ENCODE data around the gene RGS7. TPM values are rescaled to one million over a fixed set of nuclear protein-coding genes. Genes with fewer than 3 reads are reported as not detected.

The RGS7 gene
- total and polyA plus RNA-seq, 7 experiments from 2014 or later: not detected

DNA sequence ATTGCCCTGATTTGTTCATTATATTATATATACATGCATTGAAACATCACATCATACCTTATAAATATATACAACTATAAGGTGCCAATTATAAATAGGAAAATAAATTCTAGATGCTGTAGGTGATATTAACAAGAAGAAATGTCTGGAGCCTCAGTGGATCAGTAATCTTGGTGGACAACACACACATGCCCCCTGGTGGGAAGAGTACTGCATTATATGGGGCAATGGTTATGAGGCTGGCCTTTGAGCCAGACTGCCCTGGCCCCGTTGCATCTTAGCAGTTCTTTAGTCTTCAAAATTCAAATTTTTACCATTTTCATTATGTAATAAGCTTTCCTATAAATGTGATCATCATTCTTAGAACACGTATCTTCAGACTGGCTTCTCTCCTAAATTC, 410.1 kb downstream of the RGS7 start:
- Mint-ChIP-seq H3K27me3 (peaks cover 0 to 4% (median 0%) of the 10 kb centered on the region in 5 donors), H3K27ac (no peak overlapping the region), H3K4me3 (no peak overlapping the region), H3K4me1 (no peaks in the 10 kb centered on the region), H3K9me3 (peaks cover 0 to 6% (median 0%) of the 10 kb centered on the region in 11 donors), H3K36me3 (no peaks in the 10 kb centered on the region)
- H3K27me3 ChIP-seq (ENCODE audit: control insufficient read depth in 2 of 2, insufficient read depth in 2 of 2, low read length in 2 of 2): no peaks in the 10 kb centered on the region
- no peak overlapping the region for H3K4me3 ChIP-seq (ENCODE audit: low read length)
- intact Hi-C loops (cut with micrococcal nuclease): loop anchor here in 1 of 2 donors (10.0 kb wide), 1 partner anchor 492 kb away; no protein-coding TSS in a partner anchor
- H3K4me1 ChIP-seq (ENCODE audit: control insufficient read depth in 2 of 2, insufficient read depth in 2 of 2, low read length in 2 of 2): no peaks in the 10 kb centered on the region
- CTCF ChIA-PET: no interaction called here
- no peaks in the 10 kb centered on the region for H3K9me3 ChIP-seq (ENCODE audit: control insufficient read depth in 2 of 3, low read length in 3 of 3)
- POLR2A ChIA-PET: no interaction called here
- H3K27ac ChIP-seq (ENCODE audit: low read depth, low read length): no peak overlapping the region
- ATAC-seq: no peak
- no peaks in the 10 kb centered on the region for H3K36me3 ChIP-seq (ENCODE audit: control insufficient read depth in 2 of 3, insufficient read depth in 3 of 3, low read length in 3 of 3)
- DNase-seq: no peak

DNA sequence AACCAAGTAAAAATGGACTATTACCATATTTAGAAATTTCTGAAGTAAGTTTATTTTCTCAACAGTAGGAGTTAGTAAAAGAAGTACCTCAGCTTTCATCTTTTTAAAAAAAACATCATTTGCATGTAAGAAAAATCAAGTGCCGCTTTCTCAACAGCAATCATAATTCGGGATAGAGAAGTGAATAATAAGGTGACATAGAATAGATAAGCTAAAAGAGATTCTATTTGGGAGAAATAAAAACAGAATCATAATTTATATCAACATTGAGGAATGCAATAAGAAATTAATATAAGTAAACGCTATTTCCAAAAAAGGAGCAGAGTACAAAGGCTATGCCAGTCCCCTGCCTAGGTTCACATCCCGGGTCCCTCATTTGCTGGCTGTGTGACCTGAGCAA, 414.1 kb downstream of the RGS7 start:
- Mint-ChIP-seq H3K9me3 (peaks cover 2 to 12% (median 5%) of the 10 kb centered on the region in 11 donors), H3K36me3 (no peaks in the 10 kb centered on the region), H3K27me3 (no peaks in the 10 kb centered on the region), H3K27ac (no peak overlapping the region), H3K4me1 (no peaks in the 10 kb centered on the region), H3K4me3 (no peak overlapping the region)
- no peak overlapping the region for H3K4me3 ChIP-seq (ENCODE audit: low read length)
- no peaks in the 10 kb centered on the region for H3K36me3 ChIP-seq (ENCODE audit: control insufficient read depth in 2 of 3, insufficient read depth in 3 of 3, low read length in 3 of 3)
- H3K27ac ChIP-seq (ENCODE audit: low read depth, low read length): no peak overlapping the region
- POLR2A ChIA-PET: no interaction called here
- H3K27me3 ChIP-seq (ENCODE audit: control insufficient read depth in 2 of 2, insufficient read depth in 2 of 2, low read length in 2 of 2): no peaks in the 10 kb centered on the region
- CTCF ChIA-PET: no interaction called here
- no peaks in the 10 kb centered on the region for H3K4me1 ChIP-seq (ENCODE audit: control insufficient read depth in 2 of 2, insufficient read depth in 2 of 2, low read length in 2 of 2)
- intact Hi-C loops (cut with micrococcal nuclease): loop anchor here in 1 of 2 donors (10.0 kb wide), 1 partner anchor 488 kb away; no protein-coding TSS in a partner anchor
- no peaks in the 10 kb centered on the region for H3K9me3 ChIP-seq (ENCODE audit: control insufficient read depth in 2 of 3, low read length in 3 of 3)
- ATAC-seq: no peak
- no peak for DNase-seq

DNA sequence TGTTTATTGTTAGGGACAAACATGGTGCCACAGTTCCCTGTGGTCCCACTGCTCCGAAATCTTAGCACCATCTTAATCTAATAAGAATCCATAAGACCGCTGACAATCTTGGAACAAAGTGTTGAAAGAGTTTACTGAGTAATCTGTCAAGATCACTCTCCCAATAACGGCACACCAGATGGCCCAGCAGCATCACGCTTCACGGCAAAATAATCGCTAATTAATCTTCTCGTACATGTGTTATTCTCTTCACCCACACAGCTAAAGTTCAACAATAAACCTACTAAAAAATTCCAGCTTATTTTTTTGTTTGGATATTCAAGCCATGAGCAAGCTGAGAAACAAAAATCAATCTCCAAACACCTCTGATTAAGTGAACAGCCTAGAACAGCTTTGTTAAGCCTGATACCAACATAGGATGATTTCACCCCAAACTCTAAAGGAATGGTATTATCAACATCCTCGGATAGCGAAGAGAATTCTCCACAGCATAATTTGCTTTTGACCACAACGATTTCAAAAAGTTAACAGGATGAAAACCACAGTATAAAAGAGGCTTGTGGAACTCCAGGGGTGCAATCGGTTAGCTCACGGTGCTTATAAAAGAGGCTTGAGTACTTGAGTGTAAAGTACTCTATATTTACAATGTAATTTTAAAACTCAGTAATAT, 415.2 kb downstream of the RGS7 start:
- H3K27me3 Mint-ChIP-seq: no peaks in the 10 kb centered on the region
- no peak overlapping the region for H3K4me3 ChIP-seq (ENCODE audit: low read length)
- H3K27me3 ChIP-seq (ENCODE audit: control insufficient read depth in 2 of 2, insufficient read depth in 2 of 2, low read length in 2 of 2): no peaks in the 10 kb centered on the region
- ChIA-PET CTCF (no interaction called here), POLR2A (no interaction called here)
- H3K36me3 ChIP-seq (ENCODE audit: control insufficient read depth in 2 of 3, insufficient read depth in 3 of 3, low read length in 3 of 3): no peaks in the 10 kb centered on the region
- H3K36me3 Mint-ChIP-seq: peaks cover 0 to 8% (median 0%) of the 10 kb centered on the region in 5 donors
- H3K4me1 ChIP-seq (ENCODE audit: control insufficient read depth in 2 of 2, insufficient read depth in 2 of 2, low read length in 2 of 2): no peaks in the 10 kb centered on the region
- H3K9me3 ChIP-seq (ENCODE audit: control insufficient read depth in 2 of 3, low read length in 3 of 3): peaks cover 0 to 5% (median 0%) of the 10 kb centered on the region in 3 experiments
- no peaks in the 10 kb centered on the region for H3K4me1 Mint-ChIP-seq
- H3K27ac ChIP-seq (ENCODE audit: low read depth, low read length): no peak overlapping the region
- no peak overlapping the region for H3K4me3 Mint-ChIP-seq
- no peak overlapping the region for H3K27ac Mint-ChIP-seq
- DNase-seq: no peak
- ATAC-seq: no peak
- intact Hi-C loops (cut with micrococcal nuclease): loop anchor here in 1 of 2 donors (10.0 kb wide), 1 partner anchor 487 kb away; no protein-coding TSS in a partner anchor
- H3K9me3 Mint-ChIP-seq: peaks cover 3 to 23% (median 12%) of the 10 kb centered on the region in 11 donors

DNA sequence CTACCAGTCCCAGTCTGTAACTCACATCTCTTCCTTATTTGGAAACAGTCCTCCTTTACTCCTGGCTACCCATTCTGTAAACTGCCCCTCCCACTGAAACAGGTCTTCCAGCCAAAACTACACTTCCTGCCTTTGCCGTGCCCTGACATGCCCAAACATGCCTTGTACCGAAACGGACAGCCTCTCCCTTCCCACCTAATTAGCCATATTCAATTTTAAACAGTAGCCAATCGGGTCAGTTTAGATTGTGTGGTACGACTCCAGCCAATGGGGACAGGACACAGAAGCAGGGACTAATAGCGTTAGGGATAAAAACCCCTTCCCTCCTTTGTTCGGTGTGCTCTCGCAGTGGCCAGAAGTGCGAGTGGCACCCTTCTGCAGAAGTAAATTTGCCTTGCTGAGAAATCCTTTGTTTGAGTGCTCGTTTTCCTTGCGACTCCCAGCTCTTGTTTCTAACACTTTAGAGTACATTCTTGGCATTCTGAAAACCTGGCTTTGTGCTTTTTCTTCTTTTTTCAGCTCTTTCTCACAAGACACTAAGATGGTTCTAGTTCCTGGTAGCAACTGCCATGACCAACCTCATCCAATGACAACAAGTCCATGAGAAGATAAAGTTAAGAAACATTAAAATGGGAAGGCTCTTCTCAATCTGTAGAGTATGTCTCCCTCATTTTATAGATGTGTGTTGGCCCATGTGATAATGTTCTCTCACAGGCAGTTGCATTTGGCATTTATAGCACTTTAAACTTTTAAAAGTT, 419.9 kb downstream of the RGS7 start:
- no peak for ATAC-seq

DNA sequence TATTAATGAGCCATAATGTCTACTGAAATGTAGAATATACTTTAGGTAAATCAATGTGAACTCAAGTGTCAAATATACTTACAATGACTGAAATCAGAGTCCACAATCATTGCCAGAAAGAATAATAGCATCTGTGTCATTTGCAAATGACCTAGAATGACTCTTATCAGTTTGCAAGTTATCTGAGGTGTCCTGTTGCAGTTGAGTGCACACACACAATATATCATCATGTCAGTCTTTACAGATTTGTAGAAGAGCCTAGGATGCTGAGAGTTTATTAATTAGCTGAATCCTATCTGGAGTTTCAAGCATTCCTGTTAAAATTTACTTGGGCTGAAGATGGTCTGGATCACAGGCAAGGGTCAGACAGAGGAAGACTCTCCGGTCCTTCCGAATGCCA, 421.1 kb downstream of the RGS7 start:
- peaks cover 11 to 42% (median 15%) of the 10 kb centered on the region in 11 donors for H3K9me3 Mint-ChIP-seq
- no peaks in the 10 kb centered on the region for H3K27me3 Mint-ChIP-seq
- Histone ChIP-seq H3K4me3 (ENCODE audit: low read length) (no peak overlapping the region), H3K4me1 (ENCODE audit: control insufficient read depth in 2 of 2, insufficient read depth in 2 of 2, low read length in 2 of 2) (no peaks in the 10 kb centered on the region), H3K27ac (ENCODE audit: low read depth, low read length) (no peak overlapping the region), H3K36me3 (ENCODE audit: control insufficient read depth in 2 of 3, insufficient read depth in 3 of 3, low read length in 3 of 3) (no peaks in the 10 kb centered on the region), H3K9me3 (ENCODE audit: control insufficient read depth in 2 of 3, low read length in 3 of 3) (peaks cover 0 to 7% (median 0%) of the 10 kb centered on the region in 3 experiments), H3K27me3 (ENCODE audit: control insufficient read depth in 2 of 2, insufficient read depth in 2 of 2, low read length in 2 of 2) (no peaks in the 10 kb centered on the region)
- CTCF ChIA-PET: no interaction called here
- intact Hi-C loops (cut with micrococcal nuclease): no loop called here
- no peak overlapping the region for H3K27ac Mint-ChIP-seq
- H3K36me3 Mint-ChIP-seq: peaks cover 0 to 9% (median 0%) of the 10 kb centered on the region in 5 donors
- ATAC-seq: no peak
- no peak overlapping the region for H3K4me3 Mint-ChIP-seq
- POLR2A ChIA-PET: no interaction called here
- no peak for DNase-seq
- no peaks in the 10 kb centered on the region for H3K4me1 Mint-ChIP-seq

More for the DNA sequence above, 419.9 kb downstream of the RGS7 start:
- ChIA-PET POLR2A (no interaction called here), CTCF (no interaction called here)
- no peak overlapping the region for H3K27ac ChIP-seq (ENCODE audit: low read depth, low read length)
- peaks cover 0 to 7% (median 0%) of the 10 kb centered on the region in 3 experiments for H3K9me3 ChIP-seq (ENCODE audit: control insufficient read depth in 2 of 3, low read length in 3 of 3)
- no peaks in the 10 kb centered on the region for H3K4me1 Mint-ChIP-seq
- no peak for DNase-seq
- H3K36me3 ChIP-seq (ENCODE audit: control insufficient read depth in 2 of 3, insufficient read depth in 3 of 3, low read length in 3 of 3): no peaks in the 10 kb centered on the region
- H3K27ac Mint-ChIP-seq: no peak overlapping the region
- H3K36me3 Mint-ChIP-seq: peaks cover 0 to 9% (median 0%) of the 10 kb centered on the region in 5 donors
- no peaks in the 10 kb centered on the region for H3K27me3 Mint-ChIP-seq
- peaks cover 11 to 42% (median 15%) of the 10 kb centered on the region in 11 donors for H3K9me3 Mint-ChIP-seq
- H3K4me3 ChIP-seq (ENCODE audit: low read length): no peak overlapping the region
- no peaks in the 10 kb centered on the region for H3K27me3 ChIP-seq (ENCODE audit: control insufficient read depth in 2 of 2, insufficient read depth in 2 of 2, low read length in 2 of 2)
- no peaks in the 10 kb centered on the region for H3K4me1 ChIP-seq (ENCODE audit: control insufficient read depth in 2 of 2, insufficient read depth in 2 of 2, low read length in 2 of 2)
- H3K4me3 Mint-ChIP-seq: no peak overlapping the region
- intact Hi-C loops (cut with micrococcal nuclease): no loop called here

DNA sequence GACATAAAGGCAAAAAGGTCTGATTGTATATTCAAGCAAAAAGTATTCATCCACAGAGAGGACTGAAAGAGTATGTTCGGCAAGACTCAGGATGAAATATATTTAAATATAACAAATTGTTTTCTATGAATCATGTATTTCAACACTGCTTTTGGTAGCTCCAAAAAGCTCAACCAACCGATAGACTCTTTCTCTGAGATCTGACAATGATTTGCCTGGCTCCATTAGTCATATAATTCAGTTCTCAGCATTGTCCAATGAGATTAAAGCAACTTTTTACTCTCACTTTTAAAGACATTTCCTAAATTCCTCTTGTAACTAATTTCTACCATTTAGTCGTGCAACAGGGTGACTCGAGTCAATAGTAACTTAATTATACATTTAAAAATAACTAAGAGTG, 426.0 kb downstream of the RGS7 start:
- no peaks in the 10 kb centered on the region for H3K36me3 Mint-ChIP-seq
- no peak overlapping the region for H3K27ac Mint-ChIP-seq
- Histone ChIP-seq H3K27me3 (ENCODE audit: control insufficient read depth in 2 of 2, insufficient read depth in 2 of 2, low read length in 2 of 2) (no peaks in the 10 kb centered on the region), H3K27ac (ENCODE audit: low read depth, low read length) (no peak overlapping the region), H3K9me3 (ENCODE audit: control insufficient read depth in 2 of 3, low read length in 3 of 3) (no peaks in the 10 kb centered on the region), H3K4me1 (ENCODE audit: control insufficient read depth in 2 of 2, insufficient read depth in 2 of 2, low read length in 2 of 2) (no peaks in the 10 kb centered on the region), H3K36me3 (ENCODE audit: control insufficient read depth in 2 of 3, insufficient read depth in 3 of 3, low read length in 3 of 3) (no peaks in the 10 kb centered on the region), H3K4me3 (ENCODE audit: low read length) (no peak overlapping the region)
- H3K4me3 Mint-ChIP-seq: no peak overlapping the region
- no peak for DNase-seq
- ATAC-seq: no peak
- peaks cover 2 to 27% (median 9%) of the 10 kb centered on the region in 11 donors for H3K9me3 Mint-ChIP-seq
- no peaks in the 10 kb centered on the region for H3K4me1 Mint-ChIP-seq
- ChIA-PET CTCF (no interaction called here), POLR2A (no interaction called here)
- intact Hi-C loops (cut with micrococcal nuclease): no loop called here
- no peaks in the 10 kb centered on the region for H3K27me3 Mint-ChIP-seq

All from naive thymus-derived CD4-positive, alpha-beta T cell (primary cell).